ENCODE measurements around the gene AFAP1. TPM values are rescaled to one million over a fixed set of nuclear protein-coding genes. Genes with fewer than 3 reads are reported as not detected.

The AFAP1 gene
- total and polyA plus RNA-seq, 2 of the 8 experiments (the other 6 are each of a cell fraction or from before 2014, with no cell fraction given): 3.6 to 18.2 TPM

DNA sequence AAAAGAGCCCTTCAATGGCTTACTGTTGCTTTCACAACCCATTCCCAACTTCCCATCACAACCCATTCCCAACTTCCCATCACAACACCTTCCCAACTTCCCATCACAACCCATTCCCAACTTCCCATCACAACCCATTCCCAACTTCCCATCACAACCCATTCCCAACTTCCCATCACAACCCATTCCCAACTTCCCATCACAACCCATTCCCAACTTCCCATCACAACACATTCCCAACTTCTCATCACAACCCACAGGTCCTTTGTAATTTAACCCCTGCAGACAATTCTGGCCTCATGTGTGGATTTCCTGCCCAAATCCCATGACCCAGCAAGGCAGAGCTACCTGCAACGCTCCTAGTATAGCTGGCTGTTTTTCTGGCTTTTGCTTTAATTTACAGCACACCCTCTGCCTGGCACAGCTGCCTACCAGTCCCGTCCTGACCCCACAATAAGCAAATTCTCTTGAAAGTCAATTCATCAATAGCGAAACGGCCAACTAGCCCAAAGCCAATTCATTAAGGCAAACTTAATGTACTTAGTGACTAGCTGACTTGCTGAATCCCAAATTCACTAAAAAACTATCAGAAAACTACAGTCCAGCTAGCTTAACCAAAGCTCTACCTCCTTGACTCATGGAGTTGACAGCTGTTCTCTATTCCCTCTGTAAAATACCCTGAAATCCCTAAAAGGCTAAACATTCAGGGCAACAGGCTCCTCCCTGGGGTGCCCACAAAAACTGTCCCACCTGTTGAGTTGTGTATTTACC, 75.6 kb downstream of the AFAP1 start:
- Histone ChIP-seq H3K14ac (ENCODE audit: insufficient read length) (no peak overlapping the region), H4K91ac (replicated peaks; ENCODE audit: insufficient read length, low read length) (peak overlapping the region; percentile 20), H3K18ac (ENCODE audit: extremely low read depth, low read length) (peak overlapping the region; percentile 53; the same call in 1 of the 2 replicates), H2BK20ac (ENCODE audit: low read length) (0 out of 2 replicates have a peak overlapping the region, but pooled peaks have one; percentile 15), H3K4me1 (replicated peaks in 1 of 4; ENCODE audit: control insufficient read depth in 3 of 4, insufficient read depth in 4 of 4, low read length in 3 of 4) (peaks cover 5 to 15% (median 10%) of the 10 kb centered on the region in 4 experiments), H3K56ac (replicated peaks; ENCODE audit: insufficient read length, low read depth, low read length) (peak overlapping the region; percentile 32), H3K27me3 (replicated peaks in 1 of 4; ENCODE audit: control insufficient read depth in 3 of 4, extremely low read depth in 1 of 4, insufficient read depth in 3 of 4, low read length in 3 of 4) (no peaks in the 10 kb centered on the region), H3K27ac (ENCODE audit: low read depth, low read length) (no peak overlapping the region), H3K79me2 (ENCODE audit: control insufficient read depth in 1 of 2, insufficient read depth in 2 of 2, low read length in 2 of 2) (0 out of 4 replicates have a peak, but pooled peaks cover 0 to 2% of the 10 kb centered on the region in 2 experiments), H3K4ac (replicated peaks; ENCODE audit: insufficient read length, low read depth, low read length) (no peak overlapping the region), H2BK12ac (ENCODE audit: low read depth, low read length) (peak overlapping the region; percentile 97), H3K23me2 (ENCODE audit: low read depth, low read length) (peaks cover 4% of the 10 kb centered on the region; the same call in 1 of the 2 replicates), H4K8ac (ENCODE audit: extremely low read depth, insufficient read depth, low read length) (no peak overlapping the region), H3K23ac (ENCODE audit: insufficient read length) (peak overlapping the region; percentile 3), H4K20me1 (replicated peaks in 1 of 2; ENCODE audit: control insufficient read depth in 1 of 2, insufficient read depth in 2 of 2, low read length in 2 of 2) (no peaks in the 10 kb centered on the region), H4K5ac (ENCODE audit: insufficient read length, low read depth, low read length) (peak overlapping the region; percentile 36), H3K9ac (replicated peaks in 1 of 4; ENCODE audit: extremely low read depth in 1 of 4, low read depth in 3 of 4, low read length in 3 of 4) (no peak overlapping the region), H3K4me3 (ENCODE audit: extremely low read depth in 1 of 4, insufficient read depth in 2 of 4, low read depth in 3 of 4, low read length in 4 of 4) (no peak overlapping the region), H3K4me2 (ENCODE audit: insufficient read depth in 1 of 2, low read depth in 2 of 2, low read length in 2 of 2) (no peak overlapping the region), H2BK5ac (ENCODE audit: low read depth, low read length) (peak overlapping the region; percentile 84; the same call in 1 of the 2 replicates), H2BK15ac (ENCODE audit: low read length) (peak overlapping the region; percentile 63), H3K9me3 (ENCODE audit: insufficient read depth in 2 of 2, low read depth in 1 of 2, low read length in 1 of 2) (no peaks in the 10 kb centered on the region), H2AFZ (ENCODE audit: low read length) (no peak overlapping the region), H3K36me3 (ENCODE audit: control insufficient read depth in 2 of 4, insufficient read depth in 4 of 4, low read length in 3 of 4) (peaks cover 0 to 8% (median under 1%) of the 10 kb centered on the region in 4 experiments; a peak in 3 of 8 replicates), H3K79me1 (ENCODE audit: low read depth, low read length) (peaks cover 7% of the 10 kb centered on the region), H2BK120ac (replicated peaks; ENCODE audit: low read depth, low read length) (no peak overlapping the region), H2AK5ac (ENCODE audit: low read depth, low read length) (peak overlapping the region; percentile 96)
- no peak for DNase-seq (ENCODE audit: low read depth in 1 of 2, low spot score in 2 of 2)
- POLR2A ChIA-PET (ENCODE audit: partially characterized antibody): interaction anchor here (1.4 kb wide), 1 partner anchor 13 kb away, joined by 3 read pairs; no protein-coding TSS in a partner anchor
- FAIRE-seq: peak; percentile 95
- CTCF ChIA-PET (ENCODE audit: partially characterized antibody): interaction anchor here (1.4 to 4.1 kb wide), 4 partner anchors 12 to 59 kb away, joined by 5 to 38 read pairs (median 8); no protein-coding TSS in a partner anchor
- 77% methylated on average over 4 of the region's 4 CpGs; no CpG with 5 or more reads in 1 of the 2 experiments for WGBS, 2 experiments (ENCODE audit: extremely low coverage in 1 of 2, insufficient coverage in 1 of 2, insufficient read length in 1 of 2, insufficient replicate concordance in 2 of 2, low coverage in 1 of 2, low lambda C conversion rate in 2 of 2, missing lambda C conversion rate in 1 of 2)
- TF ChIP-seq, protein P1, sequence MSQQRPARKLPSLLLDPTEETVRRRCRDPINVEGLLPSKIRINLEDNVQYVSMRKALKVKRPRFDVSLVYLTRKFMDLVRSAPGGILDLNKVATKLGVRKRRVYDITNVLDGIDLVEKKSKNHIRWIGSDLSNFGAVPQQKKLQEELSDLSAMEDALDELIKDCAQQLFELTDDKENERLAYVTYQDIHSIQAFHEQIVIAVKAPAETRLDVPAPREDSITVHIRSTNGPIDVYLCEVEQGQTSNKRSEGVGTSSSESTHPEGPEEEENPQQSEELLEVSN (IDR thresholded peaks at IDR 0.05): no peak
- TF ChIP-seq TAF1 (IDR thresholded peaks at IDR 0.05; ENCODE audit: low read depth, low read length): no peak
- no peak for TF ChIP-seq CHD1 (IDR thresholded peaks at IDR 0.05; ENCODE audit: low read depth, low read length)
- no peak for TF ChIP-seq TBP (IDR thresholded peaks at IDR 0.05; ENCODE audit: low read depth, low read length)
- no peak for TF ChIP-seq CTBP2 (IDR thresholded peaks at IDR 0.05; ENCODE audit: borderline replicate concordance, insufficient read depth, insufficient read length, low read length)
- TF ChIP-seq BRCA1 (IDR thresholded peaks at IDR 0.05; ENCODE audit: low read depth, low read length): no peak
- TF ChIP-seq SUZ12 (IDR thresholded peaks at IDR 0.05; ENCODE audit: low read length): no peak
- no peak for TF ChIP-seq JUND (IDR thresholded peaks at IDR 0.05; ENCODE audit: low read length)
- TF ChIP-seq PHF8 (conservative IDR thresholded peaks at IDR 0.05; ENCODE audit: low read depth, low read length): no peak
- TF ChIP-seq SP1 (IDR thresholded peaks at IDR 0.05; ENCODE audit: low read depth, low read length): no peak
- no peak for TF ChIP-seq TEAD4 (IDR thresholded peaks at IDR 0.05; ENCODE audit: low read depth, low read length)
- TF ChIP-seq RBBP5 (IDR thresholded peaks at IDR 0.05; ENCODE audit: borderline replicate concordance, low read depth, low read length): no peak

All from H1 (cell line).